ENCODE results near the gene PHACTR1. TPM values are rescaled to one million over a fixed set of nuclear protein-coding genes. Genes with fewer than 3 reads are reported as not detected.

PHACTR1 gene
- total and polyA plus RNA-seq, 7 donors = 0.04 to 3.0 (median 0.85) TPM

GRCh38 chr6:13006578-13007300, 290.2 kb downstream of the PHACTR1 start:
- H3K27me3 ChIP-seq (ENCODE audit: insufficient read depth in 3 of 3, low read length in 2 of 3) = peaks cover 0 to 14% (median 0%) of the 10 kb centered on the region in 3 donors
- ATAC-seq (no peak), DNase-seq (no peak)
- intact Hi-C loops (cut with DNase I) = no loop called here
- H3K4me3 ChIP-seq = no peak overlapping the region
- no peak for TF ChIP-seq CTCF (IDR thresholded peaks at IDR 0.05)
- H3K9me3 ChIP-seq = no peaks in the 10 kb centered on the region
- no peaks in the 10 kb centered on the region for H3K4me1 ChIP-seq
- 64 to 72% (median 72%) methylated on average over 4 of the region's 4 CpGs for WGBS, 3 donors
- no peak overlapping the region for H3K27ac ChIP-seq
- no peaks in the 10 kb centered on the region for H3K36me3 ChIP-seq (ENCODE audit: insufficient read depth in 1 of 2, low read depth in 1 of 2)

DNA sequence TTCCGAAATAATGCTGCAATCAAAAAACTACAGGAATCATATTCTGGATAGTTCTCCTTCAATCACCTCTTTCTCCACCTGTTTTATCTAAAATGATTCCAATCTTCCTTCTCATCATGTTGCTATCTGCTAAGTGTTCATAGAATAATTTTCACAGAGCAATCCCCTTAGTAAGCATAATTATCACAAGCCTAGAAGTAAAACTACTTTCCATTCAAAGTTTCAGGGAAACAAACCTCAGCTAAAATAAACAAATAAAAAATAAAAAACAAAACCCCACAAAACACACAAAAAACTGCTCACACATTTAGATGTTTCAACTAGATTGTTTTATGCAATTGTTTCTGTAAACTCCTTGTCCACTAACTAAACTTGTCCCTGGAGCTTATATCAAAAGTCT, 291.2 kb downstream of the PHACTR1 start:
- H3K4me1 ChIP-seq = no peaks in the 10 kb centered on the region
- WGBS, 3 donors = 78 to 93% (median 85%) methylated on average over 1 of the region's 1 CpG
- H3K27me3 ChIP-seq (ENCODE audit: insufficient read depth in 3 of 3, low read length in 2 of 3) = peaks cover 0 to 24% (median 0%) of the 10 kb centered on the region in 3 donors
- DNase-seq (no peak), ATAC-seq (no peak)
- H3K4me3 ChIP-seq = no peak overlapping the region
- no peaks in the 10 kb centered on the region for H3K9me3 ChIP-seq
- no peaks in the 10 kb centered on the region for H3K36me3 ChIP-seq (ENCODE audit: insufficient read depth in 1 of 2, low read depth in 1 of 2)
- intact Hi-C loops (cut with DNase I) = no loop called here
- no peak for TF ChIP-seq CTCF (IDR thresholded peaks at IDR 0.05)
- no peak overlapping the region for H3K27ac ChIP-seq

GRCh38 chr6:13009031-13009430, 292.5 kb downstream of the PHACTR1 start:
- Histone ChIP-seq H3K27ac (no peak overlapping the region), H3K36me3 (ENCODE audit: insufficient read depth in 1 of 2, low read depth in 1 of 2) (no peaks in the 10 kb centered on the region), H3K4me3 (no peak overlapping the region), H3K27me3 (ENCODE audit: insufficient read depth in 3 of 3, low read length in 2 of 3) (peaks cover 0 to 33% (median 7%) of the 10 kb centered on the region in 3 donors), H3K4me1 (no peaks in the 10 kb centered on the region), H3K9me3 (no peaks in the 10 kb centered on the region)
- intact Hi-C loops (cut with DNase I) = no loop called here
- WGBS, 3 donors = 71 to 85% (median 72%) methylated on average over 3 of the region's 3 CpGs
- DNase-seq (no peak), ATAC-seq (no peak)
- TF ChIP-seq CTCF (IDR thresholded peaks at IDR 0.05) = no peak

DNA sequence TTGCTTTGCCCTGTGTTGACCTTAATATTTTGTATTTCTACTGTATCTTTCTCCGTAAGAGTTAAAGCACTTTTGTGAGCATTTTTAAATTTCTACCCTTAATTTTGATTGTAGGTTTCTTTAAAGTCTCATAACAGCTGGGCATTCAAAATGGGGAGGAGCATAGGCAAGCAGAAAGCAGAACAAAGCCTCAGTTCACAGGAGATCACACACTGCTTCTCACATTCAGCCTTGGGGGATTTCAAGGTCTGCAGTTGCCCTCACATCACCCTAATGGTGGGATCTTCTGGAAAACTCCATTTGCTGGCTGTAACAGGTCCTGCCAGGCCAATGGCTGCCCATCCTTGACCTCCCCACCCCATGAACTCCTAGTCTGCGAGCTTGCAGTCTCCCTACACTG, 292.9 kb downstream of the PHACTR1 start:
- H3K9me3 ChIP-seq = no peaks in the 10 kb centered on the region

More for the DNA sequence above, 292.9 kb downstream of the PHACTR1 start:
- H3K27me3 ChIP-seq (ENCODE audit: insufficient read depth in 3 of 3, low read length in 2 of 3) = peaks cover 0 to 37% (median 11%) of the 10 kb centered on the region in 3 donors
- no peak for TF ChIP-seq CTCF (IDR thresholded peaks at IDR 0.05)
- no peak for ATAC-seq
- H3K4me1 ChIP-seq = no peaks in the 10 kb centered on the region
- no peak overlapping the region for H3K27ac ChIP-seq
- no peak overlapping the region for H3K4me3 ChIP-seq
- no peaks in the 10 kb centered on the region for H3K36me3 ChIP-seq (ENCODE audit: insufficient read depth in 1 of 2, low read depth in 1 of 2)
- intact Hi-C loops (cut with DNase I) = no loop called here
- WGBS, 3 donors = 62 to 84% (median 63%) methylated on average over 2 of the region's 2 CpGs
- DNase-seq = no peak
